Upper lobe of left lung (tissue), 6 donors: ENCODE measurements around the gene IFT172. TPM values are rescaled to one million over a fixed set of nuclear protein-coding genes. Genes with fewer than 3 reads are reported as not detected.
A peak's percentile ranks its signal among the peaks of the same experiment; 100 is the strongest.

ENCODE experiments used
- ATAC-seq, 2 donors: fragments of 200-7000 bp; cut with Tn5 transposase; one replicate each; pipeline ENCODE4 v1.9.1; 2022; ENCODE audit warnings: mild to moderate bottlenecking in 2 of 2, moderate library complexity in 2 of 2; ENCODE audit not compliant: low FRiP score in 2 of 2
- DNase-seq, 2 donors: peaks; one replicate each; pipeline ENCODE4 v3.0.0-alpha.2; 2019 to 2020
- H3K27ac ChIP-seq, 4 donors: fragments of 200-600 bp; sonication (generic); one replicate each; pipeline ENCODE4 v1.5.1; 2016 to 2019
- H3K27me3 ChIP-seq, 4 donors: fragments of 200-600 bp; sonication (generic); one replicate each; pipeline ENCODE4 v1.5.1; 2017 to 2019
- H3K36me3 ChIP-seq, 4 donors: fragments of 200-600 bp; sonication (generic); one replicate each; pipeline ENCODE4 v1.5.1; 2016 to 2019
- H3K4me1 ChIP-seq, 4 donors: fragments of 200-600 bp; sonication (generic); one replicate each; pipeline ENCODE4 v1.5.1; 2018 to 2019
- H3K4me3 ChIP-seq, 4 donors: fragments of 200-600 bp; sonication (generic); one replicate each; pipeline ENCODE4 v1.5.1; 2017 to 2019; ENCODE audit warnings: mild to moderate bottlenecking in 2 of 4, moderate library complexity in 1 of 4
- H3K9me3 ChIP-seq, 4 donors: fragments of 200-600 bp; sonication (generic); one replicate each; pipeline ENCODE4 v1.5.1; 2018 to 2019
- EP300 ChIP-seq, 4 donors: sonication (generic); formaldehyde crosslinking; IDR thresholded peaks; one replicate each; pipeline ENCODE4 v1.5.1; 2017; ENCODE audit warnings: antibody characterized with exemption in 4 of 4, control low read depth in 2 of 4
- POLR2A ChIP-seq, 4 donors: fragments of 450-650 bp; IDR thresholded peaks; one replicate each; pipeline ENCODE4 v1.5.1; 2016 to 2017; ENCODE audit warnings: antibody characterized with exemption in 4 of 4, mild to moderate bottlenecking in 2 of 4
- POLR2AphosphoS5 ChIP-seq, 2 donors: sonication (generic); formaldehyde crosslinking; IDR thresholded peaks; one replicate each; pipeline ENCODE4 v1.5.1; 2017; ENCODE audit warnings: antibody characterized with exemption in 2 of 2
- WGBS, 2 donors: methylation state at CpG; one replicate each; pipeline ENCODE4 v1.1.5; 2017 to 2018; 5-methylcytosine and 5-hydroxymethylcytosine counted together
- total RNA-seq, 6 donors: library from RNA; depleted of rRNA in 4 of 6; stranded (reverse); fragments of >200 nt in 4 of 6; gene quantifications; one replicate each; pipeline versions ENCODE4 v1.1.0 to v1.2.1, GENCODE V29; 2016 to 2021
- TF ChIP-seq, protein P1 (sequence below), 6 experiments: fragments of 450-650 bp in 4 of 6; fragments of 200-600 bp in 2 of 6; sonication (generic) in 2 of 6; IDR thresholded peaks; one replicate each; pipeline ENCODE4 v1.5.1; 2016 to 2019; ENCODE audit warnings: antibody characterized with exemption in 6 of 6
- donor health status: DM: no; HTN: no; CAD: no; lungs with moderate emphysema.
- donor health status: DM: no; HTN: yes; CAD: no; lungs with severe emphysema.

The IFT172 gene
- total RNA-seq, 6 donors from 2014 or later, result 24.3 to 80.6 (median 29.8) TPM

DNA sequence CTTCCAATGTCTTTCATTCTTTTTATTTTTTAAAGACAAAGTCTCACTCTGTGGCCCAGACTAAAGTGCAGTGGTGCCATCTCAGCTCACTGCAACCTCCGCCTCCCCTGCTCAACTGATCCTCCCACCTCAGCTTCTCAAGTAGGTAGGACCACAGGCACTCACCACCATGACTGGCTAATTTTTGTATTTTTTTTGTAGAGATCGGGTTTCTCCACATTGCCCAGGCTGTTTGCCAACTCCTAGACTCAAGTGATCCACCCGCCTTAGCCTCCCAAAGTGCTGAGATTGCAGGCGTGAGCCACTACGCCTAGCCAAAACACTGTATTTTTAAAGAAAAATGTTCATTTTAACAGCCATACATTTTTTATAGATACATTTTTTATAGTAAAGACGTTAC lies 19.8 kb upstream of the IFT172 start:
- peak in 1 of 2 donors; percentile 36 for ATAC-seq
- Histone ChIP-seq H3K27me3 (no peaks in the 10 kb centered on the region), H3K4me1 (no peaks in the 10 kb centered on the region), H3K36me3 (no peaks in the 10 kb centered on the region), H3K9me3 (no peaks in the 10 kb centered on the region), H3K4me3 (no peak overlapping the region), H3K27ac (no peak overlapping the region)
- TF ChIP-seq POLR2A (IDR thresholded peaks at IDR 0.05) (no peak), EP300 (IDR thresholded peaks at IDR 0.05) (no peak), POLR2AphosphoS5 (IDR thresholded peaks at IDR 0.05) (no peak)
- TF ChIP-seq, protein P1, sequence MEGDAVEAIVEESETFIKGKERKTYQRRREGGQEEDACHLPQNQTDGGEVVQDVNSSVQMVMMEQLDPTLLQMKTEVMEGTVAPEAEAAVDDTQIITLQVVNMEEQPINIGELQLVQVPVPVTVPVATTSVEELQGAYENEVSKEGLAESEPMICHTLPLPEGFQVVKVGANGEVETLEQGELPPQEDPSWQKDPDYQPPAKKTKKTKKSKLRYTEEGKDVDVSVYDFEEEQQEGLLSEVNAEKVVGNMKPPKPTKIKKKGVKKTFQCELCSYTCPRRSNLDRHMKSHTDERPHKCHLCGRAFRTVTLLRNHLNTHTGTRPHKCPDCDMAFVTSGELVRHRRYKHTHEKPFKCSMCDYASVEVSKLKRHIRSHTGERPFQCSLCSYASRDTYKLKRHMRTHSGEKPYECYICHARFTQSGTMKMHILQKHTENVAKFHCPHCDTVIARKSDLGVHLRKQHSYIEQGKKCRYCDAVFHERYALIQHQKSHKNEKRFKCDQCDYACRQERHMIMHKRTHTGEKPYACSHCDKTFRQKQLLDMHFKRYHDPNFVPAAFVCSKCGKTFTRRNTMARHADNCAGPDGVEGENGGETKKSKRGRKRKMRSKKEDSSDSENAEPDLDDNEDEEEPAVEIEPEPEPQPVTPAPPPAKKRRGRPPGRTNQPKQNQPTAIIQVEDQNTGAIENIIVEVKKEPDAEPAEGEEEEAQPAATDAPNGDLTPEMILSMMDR (IDR thresholded peaks at IDR 0.05), result no peak
- WGBS, 2 donors, result 39 to 50% methylated on average over 6 of the region's 6 CpGs
- DNase-seq, result peak in 1 of 2 donors; percentile 56

DNA sequence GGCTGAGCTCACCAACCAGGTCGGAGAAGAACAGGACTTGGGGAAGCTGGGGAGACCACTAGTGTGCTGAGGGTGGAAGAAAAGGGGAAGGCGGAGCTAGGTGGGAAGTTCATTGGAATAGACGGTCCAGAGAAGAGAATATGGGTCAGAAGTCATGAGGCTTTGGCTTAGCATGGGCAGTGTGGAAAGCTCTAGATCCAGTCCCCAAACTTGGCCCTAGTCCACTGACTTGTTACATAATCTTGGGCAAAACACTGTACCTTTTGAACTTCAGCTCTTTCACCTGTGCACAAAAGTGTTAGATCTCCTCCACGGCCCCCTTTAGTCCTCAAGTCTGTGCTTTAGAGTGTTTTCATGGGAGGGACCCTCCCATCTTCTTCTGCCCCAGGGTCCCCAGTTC lies 17.8 kb upstream of the IFT172 start:
- 67 to 68% methylated on average over 4 of the region's 4 CpGs for WGBS, 2 donors
- DNase-seq, result no peak

DNA sequence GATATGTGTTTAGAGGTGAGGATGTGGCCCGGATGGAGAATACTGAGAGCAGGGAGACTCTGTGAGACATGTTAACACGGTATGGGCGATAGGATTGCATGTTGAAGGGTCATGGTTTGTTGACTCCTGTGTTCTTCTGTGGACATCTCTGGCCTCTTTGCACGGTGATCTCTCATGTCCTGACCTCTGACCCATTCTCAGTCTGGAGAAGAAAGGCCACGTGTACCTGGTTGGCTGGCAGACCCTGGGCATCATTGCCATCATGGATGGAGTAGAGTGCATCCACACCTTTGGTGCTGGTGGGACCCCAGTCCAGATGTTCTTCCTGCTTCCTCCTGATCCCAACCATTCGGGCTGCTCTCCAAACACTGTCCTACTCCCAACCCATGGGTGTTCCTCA lies 17.0 kb upstream of the IFT172 start:
- 90 to 91% methylated on average over 5 to 6 of the region's 6 CpGs for WGBS, 2 donors
- ATAC-seq (no peak), DNase-seq (no peak)
- no peaks in the 10 kb centered on the region for H3K27me3 ChIP-seq
- H3K27ac ChIP-seq, result no peak overlapping the region
- no peak for TF ChIP-seq POLR2A (IDR thresholded peaks at IDR 0.05)
- TF ChIP-seq, protein P1 (IDR thresholded peaks at IDR 0.05), result no peak
- no peak for TF ChIP-seq POLR2AphosphoS5 (IDR thresholded peaks at IDR 0.05)
- no peak for TF ChIP-seq EP300 (IDR thresholded peaks at IDR 0.05)
- H3K9me3 ChIP-seq, result no peaks in the 10 kb centered on the region
- H3K36me3 ChIP-seq, result no peaks in the 10 kb centered on the region
- no peaks in the 10 kb centered on the region for H3K4me1 ChIP-seq
- no peak overlapping the region for H3K4me3 ChIP-seq

More for the DNA sequence above, 17.8 kb upstream of the IFT172 start:
- Histone ChIP-seq H3K4me1 (no peaks in the 10 kb centered on the region), H3K27me3 (no peaks in the 10 kb centered on the region), H3K9me3 (no peaks in the 10 kb centered on the region), H3K36me3 (no peaks in the 10 kb centered on the region), H3K27ac (no peak overlapping the region), H3K4me3 (no peak overlapping the region)
- ATAC-seq, result no peak
- TF ChIP-seq, protein P1 (IDR thresholded peaks at IDR 0.05), result no peak
- TF ChIP-seq POLR2AphosphoS5 (IDR thresholded peaks at IDR 0.05), result no peak
- no peak for TF ChIP-seq EP300 (IDR thresholded peaks at IDR 0.05)
- no peak for TF ChIP-seq POLR2A (IDR thresholded peaks at IDR 0.05)

DNA sequence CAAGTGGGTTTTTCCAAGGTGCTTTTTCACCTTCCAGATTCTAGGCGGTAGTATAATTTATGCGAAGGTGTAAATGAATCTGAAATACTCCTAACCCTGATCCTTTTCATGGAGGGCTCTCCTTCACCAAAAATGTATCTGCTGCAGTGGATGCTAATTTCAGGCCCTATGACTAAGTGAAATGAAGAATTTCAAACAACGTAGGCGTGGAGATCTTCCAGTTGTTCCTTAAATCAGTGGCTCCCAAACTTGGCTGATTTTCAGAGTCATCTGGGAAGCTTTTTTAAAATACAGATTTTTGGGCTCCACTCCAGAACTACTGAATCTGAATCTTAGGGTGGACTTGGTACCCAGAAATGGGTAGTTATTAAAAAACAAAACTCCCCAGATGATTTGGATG lies 12.6 kb upstream of the IFT172 start:
- 85 to 89% methylated on average over 4 of the region's 4 CpGs for WGBS, 2 donors
- ATAC-seq (no peak), DNase-seq (no peak)
- no peaks in the 10 kb centered on the region for H3K9me3 ChIP-seq
- TF ChIP-seq, protein P1 (IDR thresholded peaks at IDR 0.05), result no peak
- TF ChIP-seq POLR2AphosphoS5 (IDR thresholded peaks at IDR 0.05) (no peak), EP300 (IDR thresholded peaks at IDR 0.05) (no peak), POLR2A (IDR thresholded peaks at IDR 0.05) (no peak)
- H3K27ac ChIP-seq, result no peak overlapping the region
- H3K36me3 ChIP-seq, result no peaks in the 10 kb centered on the region
- H3K4me3 ChIP-seq, result no peak overlapping the region
- H3K4me1 ChIP-seq, result no peaks in the 10 kb centered on the region
- H3K27me3 ChIP-seq, result peaks cover 0 to 2% (median 0%) of the 10 kb centered on the region in 4 donors

DNA sequence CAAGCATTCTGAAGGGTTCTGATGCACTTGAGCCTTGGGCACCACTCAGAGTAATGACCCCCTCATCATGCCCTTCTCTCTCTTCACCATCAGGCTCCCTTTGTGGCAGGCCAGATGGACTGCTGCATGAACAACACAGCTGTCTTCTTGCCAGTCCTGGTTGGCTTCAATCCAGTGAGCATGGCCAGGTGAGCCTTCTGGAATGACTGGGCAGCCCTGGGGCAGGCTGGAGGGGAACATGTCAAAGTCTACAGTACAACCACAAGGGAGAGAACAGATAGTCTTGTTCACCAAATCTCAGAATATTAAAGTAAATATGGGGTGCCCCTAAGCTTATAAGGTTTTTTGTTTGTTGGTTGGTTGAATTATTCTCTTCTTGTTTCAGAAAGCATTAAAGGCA lies 11.5 kb upstream of the IFT172 start:
- H3K27ac ChIP-seq, result no peak overlapping the region
- H3K4me1 ChIP-seq, result peaks cover 0 to 3% (median 0%) of the 10 kb centered on the region in 4 donors
- no peaks in the 10 kb centered on the region for H3K36me3 ChIP-seq
- H3K27me3 ChIP-seq, result peaks cover 0 to 3% (median 0%) of the 10 kb centered on the region in 4 donors
- no peak for ATAC-seq
- no peak overlapping the region for H3K4me3 ChIP-seq
- TF ChIP-seq POLR2A (IDR thresholded peaks at IDR 0.05), result no peak
- TF ChIP-seq POLR2AphosphoS5 (IDR thresholded peaks at IDR 0.05), result no peak
- TF ChIP-seq EP300 (IDR thresholded peaks at IDR 0.05), result no peak
- TF ChIP-seq, protein P1 (IDR thresholded peaks at IDR 0.05), result no peak
- H3K9me3 ChIP-seq, result no peaks in the 10 kb centered on the region
- DNase-seq, result no peak
